MV-4-11 (cell line): ENCODE results near the gene SLC25A25.
A peak's percentile ranks its signal among the peaks of the same experiment; 100 is the strongest.
"Not testable (repeated sequence)": the region's sequence is repeated elsewhere in the genome, so short reads cannot be mapped to it uniquely, and the experiment has no call there.

ENCODE experiments used
- DNase-seq: peaks from one replicate; lab custom pipeline; 2025; lab: John Stamatoyannopoulos, UW

The SLC25A25 gene

DNA sequence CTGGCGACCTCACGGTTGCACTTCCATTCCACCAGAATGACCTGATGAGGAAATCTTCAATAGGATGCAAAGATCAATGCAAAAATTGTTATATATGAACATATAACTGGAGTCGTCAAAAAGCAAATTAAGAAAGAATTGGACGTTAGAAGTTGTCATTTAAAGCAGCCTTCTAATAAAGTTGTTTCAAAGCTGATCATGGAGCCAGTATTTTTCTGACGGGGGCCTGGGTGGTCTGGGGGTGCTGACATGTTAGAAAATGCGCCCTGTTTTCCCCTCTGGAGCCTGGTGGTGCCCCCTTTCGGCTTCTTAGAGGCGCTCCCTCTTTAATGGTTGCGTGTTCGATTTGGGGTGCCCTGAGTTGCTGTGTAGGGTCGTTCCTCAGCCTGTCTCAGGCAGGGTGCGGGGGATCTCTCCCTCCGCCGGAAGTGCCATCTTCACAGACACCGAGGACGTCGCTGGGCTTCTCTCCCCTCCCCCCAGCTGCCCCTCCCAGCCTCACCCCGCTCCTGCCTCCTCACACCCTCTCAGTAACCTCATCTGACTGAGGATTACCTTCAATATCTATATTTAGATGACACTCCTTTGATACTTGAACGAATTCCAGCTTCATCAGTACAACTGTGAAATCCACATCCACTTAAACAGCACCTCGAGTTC is 41.1 kb downstream of the SLC25A25 start:
- no peak for DNase-seq

DNA sequence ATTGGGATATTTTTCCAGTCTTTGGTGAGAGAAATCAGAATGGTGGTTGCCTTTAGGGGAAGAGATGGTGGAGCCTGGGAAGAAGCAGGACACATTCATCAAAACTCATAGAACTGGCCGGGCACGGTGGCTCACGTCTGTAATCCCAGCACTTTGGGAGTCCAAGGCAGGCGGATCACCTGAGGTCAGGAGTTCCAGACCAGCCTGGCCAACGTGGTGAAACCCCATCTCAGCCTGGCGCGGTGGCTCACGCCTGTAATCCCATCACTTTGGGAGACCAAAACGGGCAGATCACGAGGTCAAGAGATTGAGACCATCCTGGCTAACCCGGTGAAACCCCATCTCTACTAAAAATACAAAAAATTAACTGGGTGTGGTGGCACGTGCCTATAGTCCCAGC is 43.7 kb downstream of the SLC25A25 start:
- not testable (repeated sequence) for DNase-seq

DNA sequence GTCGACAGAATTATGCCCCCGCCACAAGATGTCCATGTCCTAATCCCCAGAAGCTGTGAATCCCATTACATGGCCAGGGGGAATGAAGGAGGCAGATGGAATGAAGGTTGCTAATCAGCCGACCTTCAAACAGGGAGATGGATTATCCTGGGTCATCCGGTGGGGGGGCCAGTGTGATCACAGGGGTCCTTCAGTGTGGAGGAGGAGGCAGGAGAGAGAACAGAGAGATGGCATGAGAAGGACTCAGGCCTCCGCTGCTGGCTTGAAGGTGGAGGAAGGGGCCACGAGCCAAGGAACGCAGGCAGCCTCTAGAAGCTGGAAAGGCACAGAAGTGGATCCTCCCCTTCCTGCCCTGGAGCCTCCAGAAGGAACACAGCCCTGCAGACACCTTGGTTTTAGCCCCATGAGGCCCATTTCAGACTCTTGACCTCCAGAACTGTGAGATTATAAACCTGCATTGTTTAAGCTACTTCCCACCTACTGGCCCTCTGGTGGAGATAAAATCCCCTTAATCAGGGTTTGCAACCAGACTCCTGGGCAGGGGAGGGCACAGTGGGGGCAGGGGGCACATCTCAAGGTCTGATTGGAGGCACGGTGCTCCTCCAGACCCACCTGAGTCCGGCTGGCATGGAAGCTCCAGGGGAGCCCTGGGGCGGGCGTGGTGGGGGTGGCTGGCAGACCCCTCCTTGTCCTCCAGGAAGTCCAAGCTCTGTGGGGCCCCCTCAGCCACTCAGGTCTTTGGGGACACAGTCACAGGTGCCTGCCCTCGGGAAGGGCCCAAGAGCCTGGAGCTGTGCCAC is 45.7 kb downstream of the SLC25A25 start:
- no peak for DNase-seq

DNA sequence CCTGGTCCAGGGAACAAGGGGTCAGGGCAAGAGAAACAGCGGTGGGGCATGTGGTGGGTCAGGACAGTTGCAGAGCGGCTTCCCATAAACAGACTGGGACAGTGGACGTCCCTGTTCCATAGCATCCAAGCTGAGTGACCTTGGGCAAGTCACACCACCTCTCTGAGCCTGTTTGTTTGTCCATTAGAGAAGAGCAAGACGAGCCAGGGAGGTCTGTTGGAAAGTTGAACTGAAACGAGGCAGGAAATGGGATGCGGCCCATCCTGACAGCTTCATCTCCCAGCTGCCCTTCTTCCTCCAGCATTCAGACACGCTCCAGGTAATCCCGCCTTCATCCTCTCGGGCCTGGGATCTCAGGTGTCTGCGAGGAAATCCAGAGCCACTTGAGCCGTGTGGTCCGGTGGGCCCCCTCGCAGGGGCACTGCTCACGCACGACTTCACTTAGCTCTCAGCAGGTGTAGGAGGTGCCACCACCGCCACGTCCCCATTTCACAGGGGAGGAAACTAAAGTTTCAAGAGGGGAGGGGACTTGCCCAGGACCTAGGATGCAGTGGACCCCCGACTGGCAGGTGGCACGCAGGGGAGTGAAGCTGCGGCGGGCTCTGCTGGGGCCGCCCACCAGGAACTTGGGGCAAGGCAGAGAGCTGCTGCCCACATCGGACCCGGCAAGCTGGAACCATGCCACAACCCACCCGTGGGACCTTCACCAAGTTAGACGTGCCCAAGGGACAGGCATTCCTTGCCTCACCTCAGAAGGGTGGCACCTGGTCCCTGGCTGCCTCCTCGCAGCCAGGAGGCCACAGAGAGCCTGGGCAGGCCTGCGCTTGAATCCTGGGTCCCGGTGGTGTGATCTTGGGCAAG is 46.5 kb downstream of the SLC25A25 start:
- no peak for DNase-seq

DNA sequence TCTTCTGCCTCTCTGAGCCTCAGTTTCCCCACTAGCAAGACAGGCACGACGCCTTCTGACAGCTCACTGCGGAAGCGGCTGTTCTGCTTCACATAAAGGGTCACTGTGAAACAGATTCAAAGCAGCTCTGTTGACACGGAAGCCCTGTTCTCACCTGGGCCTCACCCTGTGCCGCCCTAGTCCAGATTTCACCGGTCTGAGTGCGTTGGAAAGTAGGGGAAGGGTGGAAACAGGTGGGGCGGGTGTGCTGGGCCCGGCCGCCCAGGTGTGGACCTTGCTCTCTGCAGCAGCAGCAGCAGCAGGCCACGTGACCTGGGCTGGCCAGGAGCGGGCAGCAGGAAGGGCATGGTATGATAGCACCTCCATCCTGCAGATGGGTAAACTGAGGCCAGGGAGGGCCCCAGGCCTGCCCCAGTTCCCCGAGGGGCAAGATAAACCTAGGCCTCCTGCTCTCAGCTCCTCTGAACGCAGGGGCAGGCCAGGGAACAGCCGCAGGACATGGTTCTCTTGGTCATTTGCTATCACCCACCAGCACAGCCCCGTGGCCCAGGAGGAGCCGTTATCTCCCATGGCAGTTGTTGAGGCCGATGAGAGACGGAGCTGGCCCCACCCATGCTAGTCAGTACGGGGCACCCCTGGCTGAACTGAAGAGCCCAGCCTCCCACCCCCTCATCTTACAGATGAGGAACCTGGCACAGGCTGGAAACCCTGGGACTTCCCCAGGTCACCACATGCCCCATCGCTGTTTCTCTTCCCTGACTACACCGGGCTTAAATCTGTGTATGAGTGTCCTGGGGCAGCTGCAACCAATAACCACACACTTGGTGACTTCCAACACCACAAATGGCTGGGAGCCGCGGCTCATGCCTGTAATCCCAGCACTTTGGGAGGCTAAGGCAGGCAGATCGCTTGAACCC is 47.4 kb downstream of the SLC25A25 start:
- DNase-seq = peak; percentile 11

DNA sequence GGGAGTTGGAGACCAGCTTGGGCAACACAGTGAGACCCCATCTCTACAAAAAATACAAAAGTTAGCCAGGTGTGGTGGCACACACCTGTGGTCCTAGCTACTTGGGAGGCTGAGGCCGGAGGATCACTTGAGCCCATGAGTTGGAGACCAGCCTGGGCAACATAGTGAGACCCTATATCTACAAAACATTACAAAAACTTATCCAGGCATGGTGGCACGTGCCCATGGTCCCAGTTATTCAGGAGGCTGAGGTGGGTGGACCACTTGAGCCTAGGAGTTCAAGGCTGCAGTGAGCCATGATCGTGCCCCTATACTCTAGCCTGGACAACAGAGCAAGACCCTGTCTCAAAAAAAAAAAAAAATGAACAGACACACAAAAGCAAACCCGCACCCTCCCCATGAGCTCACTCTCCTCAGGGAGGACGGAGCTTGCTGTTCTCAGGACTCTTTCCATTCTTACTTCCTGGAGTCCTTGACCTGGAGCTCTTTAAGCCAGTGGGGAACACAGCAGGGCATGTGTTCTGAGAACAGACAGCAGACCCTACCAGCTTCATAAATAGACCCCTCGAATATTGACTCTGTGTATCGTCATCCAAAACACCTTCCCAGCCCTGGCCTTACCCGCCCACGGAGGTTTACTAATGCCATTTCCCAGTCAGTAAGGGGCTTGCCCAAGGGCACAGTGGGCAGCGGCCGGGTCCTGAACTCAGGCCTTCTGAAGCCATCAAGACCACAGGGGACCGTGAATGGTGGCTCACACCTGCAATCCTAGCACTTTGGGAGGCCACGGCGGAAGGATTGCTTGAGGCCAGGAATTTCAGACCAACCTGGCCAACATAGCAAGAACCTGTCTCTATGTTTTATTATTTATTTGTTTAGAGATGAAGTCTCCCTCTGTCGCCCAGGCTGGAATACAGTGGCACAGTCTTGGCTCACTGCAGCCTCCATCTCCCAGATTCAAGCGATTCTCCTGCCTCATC is 48.4 kb downstream of the SLC25A25 start:
- no peak for DNase-seq

DNA sequence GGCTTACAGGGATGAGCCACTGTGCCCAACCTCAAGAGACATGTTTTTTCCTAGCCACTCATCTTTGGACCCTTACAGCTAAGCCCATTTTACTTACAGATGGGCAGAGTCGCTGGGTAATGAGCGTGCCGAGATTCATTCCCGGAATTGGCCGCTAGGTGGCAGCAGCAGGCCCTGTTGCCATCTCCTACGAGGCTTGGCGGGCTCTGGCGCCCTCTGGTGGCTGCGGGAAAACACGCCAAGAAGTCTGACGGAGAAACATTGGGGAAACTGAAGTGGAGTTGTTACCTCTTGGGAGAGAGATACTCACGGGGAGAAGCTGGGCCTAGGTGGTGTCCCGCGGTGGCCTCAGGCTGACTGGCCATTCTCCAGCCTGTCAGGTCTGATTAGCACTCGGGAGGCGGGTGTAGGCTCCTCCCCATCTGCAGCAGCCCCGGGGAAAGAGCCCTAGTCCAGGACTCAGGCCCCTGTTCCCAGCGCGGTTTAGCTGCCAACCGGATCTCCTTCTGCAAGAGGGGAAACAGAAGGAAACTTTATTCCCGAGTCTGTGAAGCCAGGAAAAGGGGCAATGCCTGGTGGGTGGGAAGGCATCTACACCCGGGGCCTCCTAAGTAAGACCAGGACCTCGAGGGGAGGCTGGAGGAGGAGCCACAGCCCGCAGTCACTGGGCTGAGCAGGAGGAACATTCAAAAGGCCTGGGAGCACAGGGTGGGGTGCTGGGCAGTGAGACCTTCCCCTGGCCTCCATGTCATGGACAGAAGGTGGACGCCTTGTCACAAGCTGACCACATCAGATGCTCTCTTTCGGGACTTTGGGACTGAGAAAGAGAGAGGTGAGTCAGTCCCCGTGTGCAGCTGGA is 49.8 kb downstream of the SLC25A25 start:
- peak; percentile 80 for DNase-seq

DNA sequence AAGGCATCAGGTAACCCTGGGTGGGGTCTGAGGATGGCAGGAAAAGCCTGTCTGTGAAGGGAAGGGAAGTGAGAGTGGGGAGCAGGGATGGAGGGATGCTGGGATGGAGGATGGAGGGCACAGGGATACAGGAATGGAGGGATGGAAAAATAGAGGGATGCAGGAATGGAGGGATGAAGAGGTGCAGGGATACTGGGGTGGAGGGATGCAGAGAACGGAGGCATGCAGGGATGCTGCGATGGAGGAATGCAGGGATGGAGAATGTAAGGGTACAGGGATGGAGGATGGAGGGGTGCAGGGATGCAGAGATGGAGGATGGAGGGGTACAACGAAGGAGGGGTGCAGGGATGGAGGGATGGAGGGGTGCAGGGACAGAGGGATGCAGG is 50.4 kb downstream of the SLC25A25 start:
- no peak for DNase-seq

DNA sequence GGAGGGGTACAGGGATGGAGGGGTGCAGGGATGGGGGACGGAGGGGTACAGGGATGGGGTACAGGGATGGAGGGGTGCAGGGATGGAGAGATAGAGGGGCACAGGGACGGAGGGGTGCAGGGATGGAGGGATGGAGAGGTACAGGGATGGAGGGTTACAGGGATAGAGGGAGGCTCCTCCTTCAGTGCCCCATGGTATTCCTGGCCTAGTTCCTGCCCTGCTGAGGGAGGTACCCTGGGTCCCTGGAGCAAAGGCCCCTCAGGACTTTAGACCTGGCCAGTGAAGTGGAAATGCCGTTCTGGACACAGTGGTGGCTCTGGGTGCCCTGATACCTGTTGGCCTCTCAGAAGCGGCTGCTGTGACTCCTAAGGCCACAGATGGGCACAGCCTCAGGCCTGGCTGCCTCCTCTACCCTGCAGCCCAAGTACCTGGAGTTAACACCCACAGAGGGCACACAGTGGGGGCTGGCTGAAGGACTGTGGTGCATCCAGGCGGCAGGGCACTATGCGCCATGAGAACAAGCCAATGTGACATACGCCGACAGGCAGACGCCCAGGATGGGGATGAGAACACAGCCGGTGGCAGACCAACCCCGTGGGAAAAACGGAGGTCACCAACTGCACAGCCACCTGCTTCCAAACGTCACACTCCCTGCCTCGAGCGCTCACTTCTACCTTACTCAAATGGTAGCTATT is 51.1 kb downstream of the SLC25A25 start:
- no peak for DNase-seq

DNA sequence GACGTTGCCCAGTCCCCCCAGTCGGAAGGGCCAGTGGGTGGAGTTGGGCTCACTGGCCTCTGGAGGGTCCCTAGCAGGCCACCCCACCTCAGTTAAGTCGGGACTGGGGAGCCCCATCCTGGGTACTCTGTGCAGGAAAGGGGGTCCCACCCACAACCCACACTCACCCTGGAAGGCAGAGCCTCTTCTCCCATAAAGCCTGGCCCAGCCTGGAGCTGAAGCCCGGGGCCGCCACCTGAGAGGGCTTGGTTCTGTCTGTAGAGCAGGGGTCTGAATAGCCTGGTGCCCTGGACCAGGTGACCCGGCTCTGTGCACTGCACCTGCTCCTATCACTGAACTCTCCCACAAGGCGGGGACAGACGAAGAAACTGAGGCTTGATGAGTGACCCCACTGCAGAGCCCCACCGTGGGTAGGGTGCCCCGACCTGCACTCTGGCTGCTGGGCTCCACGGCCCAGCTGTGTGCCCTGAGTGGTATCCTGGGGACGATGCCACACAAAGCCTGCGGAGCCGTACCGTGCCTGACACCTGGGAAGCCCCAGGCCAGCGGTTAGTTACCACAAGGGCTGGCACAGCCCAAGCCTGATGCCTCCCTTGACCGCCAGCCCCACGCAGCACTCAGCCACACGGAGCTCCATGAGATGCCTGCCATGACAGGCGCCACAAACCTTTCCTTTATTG is 52.2 kb downstream of the SLC25A25 start:
- DNase-seq = no peak

DNA sequence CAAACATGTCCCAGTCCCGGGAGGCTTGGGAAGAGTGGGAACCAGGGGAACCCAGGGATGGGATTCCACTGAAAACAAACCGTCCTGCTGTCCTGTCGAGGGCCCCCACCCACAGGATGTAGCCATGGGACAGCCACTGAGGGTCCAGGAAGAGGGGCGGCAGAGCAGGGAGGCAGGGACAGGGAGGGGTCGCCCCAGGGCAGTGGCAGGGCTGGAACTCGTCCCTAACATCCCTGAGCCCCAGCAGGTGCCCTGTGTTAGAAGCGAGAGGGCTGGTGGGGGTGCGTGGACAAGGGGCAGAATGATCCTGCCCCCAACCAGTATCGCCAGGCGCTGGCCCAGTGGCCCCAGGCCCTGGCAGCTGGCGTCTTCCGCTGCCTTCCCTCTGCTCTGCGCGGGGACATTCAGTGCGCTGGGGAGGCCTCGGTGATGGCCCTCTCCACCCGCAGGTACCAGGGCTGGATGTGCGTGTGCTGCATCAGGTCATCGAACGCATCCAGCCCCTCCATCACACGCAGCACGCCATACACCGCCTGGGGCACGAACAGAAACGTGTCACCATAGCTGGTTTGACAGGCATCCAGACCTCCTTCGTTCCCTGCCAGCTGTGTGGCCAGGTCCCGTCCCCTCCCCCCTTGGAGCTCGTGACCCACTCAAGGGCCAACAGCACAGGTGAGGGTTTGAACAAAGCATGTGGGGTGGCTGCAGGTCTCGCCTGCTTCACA is 52.9 kb downstream of the SLC25A25 start:
- DNase-seq = no peak

DNA sequence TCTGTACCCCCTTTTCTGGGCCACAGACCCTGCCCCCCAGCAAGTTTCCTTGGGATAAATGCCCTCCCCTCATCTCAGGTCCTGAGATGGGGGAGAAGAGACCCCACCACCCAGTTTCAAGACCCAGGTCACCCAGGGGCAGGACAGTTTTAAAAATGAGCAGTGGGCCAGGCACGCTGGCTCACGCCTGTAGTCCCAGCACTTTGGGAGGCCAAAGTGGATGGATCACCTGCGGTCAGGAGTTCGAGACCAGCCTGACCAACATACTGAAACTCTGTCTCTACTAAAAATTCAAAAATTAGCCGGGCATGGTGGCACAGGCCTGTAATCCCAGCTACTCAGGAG is 53.4 kb downstream of the SLC25A25 start:
- DNase-seq = no peak

DNA sequence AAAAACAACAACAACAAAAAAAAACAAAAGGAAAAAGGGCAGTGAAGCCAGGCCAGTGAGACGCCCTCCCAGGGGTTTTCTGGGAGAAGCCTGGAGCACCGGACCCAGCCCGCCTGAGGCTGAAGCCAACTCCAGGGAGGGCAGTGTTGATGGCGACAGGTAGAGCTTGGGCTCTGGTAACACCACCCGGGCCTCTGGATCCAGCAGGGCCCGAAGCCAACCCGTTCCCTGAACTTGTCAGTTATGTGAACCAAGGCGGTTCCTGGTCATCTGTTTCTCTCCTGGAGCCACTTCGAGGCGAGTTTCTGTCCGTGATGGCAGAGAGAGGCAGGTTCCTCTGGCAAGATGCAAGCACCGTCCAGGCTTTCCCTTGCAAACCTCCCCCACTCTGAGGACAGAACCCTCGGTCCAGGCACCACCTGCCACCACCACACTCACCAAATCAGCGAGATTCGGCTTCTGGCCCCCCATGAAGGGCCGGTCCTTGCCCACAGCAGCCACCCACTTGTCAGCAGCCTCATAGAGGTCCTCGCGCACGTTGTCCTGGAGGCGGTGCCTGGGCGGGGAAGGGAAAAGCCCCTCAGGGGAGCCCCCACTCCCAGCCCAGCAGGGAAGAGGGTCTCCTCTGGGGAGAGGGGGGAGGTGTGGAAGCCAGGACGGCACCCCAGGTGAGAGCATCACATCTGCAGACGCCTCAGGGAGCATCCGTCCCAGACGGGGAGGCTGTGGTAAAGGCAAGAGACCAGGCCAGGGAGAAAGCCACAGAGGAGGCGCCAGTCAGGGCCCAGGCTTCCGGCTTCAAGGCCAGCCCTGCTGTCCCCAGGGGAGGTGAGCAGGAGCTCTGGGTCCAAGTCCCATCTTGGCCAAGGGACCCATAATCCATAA is 54.1 kb downstream of the SLC25A25 start:
- DNase-seq = no peak

DNA sequence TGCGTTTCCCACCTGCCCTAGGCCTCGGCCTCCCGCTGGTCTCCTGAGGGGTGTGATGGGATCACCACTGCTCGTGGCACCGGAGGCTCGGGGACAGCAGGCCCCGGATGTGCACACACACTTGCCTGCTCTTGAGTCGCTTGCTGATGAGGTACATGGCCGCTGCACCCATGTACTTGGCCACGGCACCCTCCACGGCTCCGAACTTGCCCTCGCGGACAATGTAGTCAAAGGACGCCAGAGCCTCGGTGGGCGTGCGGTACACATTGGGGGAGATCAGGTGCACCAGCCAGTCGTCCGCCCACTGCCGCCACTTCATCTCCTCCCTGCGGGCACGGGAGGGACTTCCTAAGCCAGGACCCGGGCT is 54.8 kb downstream of the SLC25A25 start:
- DNase-seq = no peak

DNA sequence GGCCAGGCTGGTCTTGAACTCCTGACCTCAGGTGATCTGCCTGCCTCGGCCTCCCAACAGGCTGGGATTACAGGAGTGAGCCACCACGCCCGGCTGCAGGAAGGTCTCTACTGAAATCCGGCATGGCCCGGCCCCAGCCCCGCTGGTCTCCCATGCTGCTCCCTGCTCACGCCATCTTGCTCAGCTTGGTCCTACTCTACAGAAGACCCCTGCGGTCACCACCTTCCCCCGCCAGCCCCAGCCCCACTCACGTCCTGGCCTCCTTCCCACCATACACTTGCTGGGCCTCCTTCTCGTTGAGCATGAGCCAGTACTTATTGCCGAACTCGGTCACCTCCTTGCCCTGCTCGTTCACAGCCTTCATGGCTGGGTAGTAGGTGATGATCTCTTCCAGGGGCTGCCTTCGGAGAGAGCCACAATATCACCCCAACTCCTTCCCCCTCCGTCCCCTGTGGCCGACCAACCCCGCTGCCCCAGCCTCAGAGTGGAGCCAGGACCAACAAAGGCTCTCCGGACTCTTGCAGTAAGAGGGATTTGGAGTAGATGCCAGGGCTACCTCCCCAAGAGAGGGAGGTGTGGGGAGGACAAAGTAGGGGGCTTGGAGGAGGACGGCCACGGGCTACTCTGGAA is 55.5 kb downstream of the SLC25A25 start:
- no peak for DNase-seq

DNA sequence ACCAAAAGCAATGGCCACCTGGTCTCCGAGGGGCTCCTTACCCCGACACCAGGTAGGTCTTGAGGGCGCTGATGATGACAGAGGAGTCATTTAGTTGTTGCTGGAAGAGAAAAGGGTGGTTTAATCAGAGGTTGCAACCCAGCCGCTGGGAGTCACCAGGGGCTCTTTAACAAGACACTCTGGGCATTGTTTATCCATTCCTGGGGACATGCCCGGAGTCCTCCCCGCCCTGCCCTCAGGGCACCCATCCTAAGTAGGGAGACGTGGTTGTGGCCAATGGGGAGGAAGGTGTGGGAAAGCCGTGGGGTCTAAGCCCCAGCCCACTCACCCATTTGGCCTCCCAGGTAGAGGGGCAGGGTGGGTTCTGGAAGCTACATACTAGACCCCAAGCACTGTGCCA is 56.4 kb downstream of the SLC25A25 start:
- DNase-seq = no peak
